Heart left ventricle (tissue), 13 donors: ENCODE data around the gene MTUS2.

Source experiments
- POLR2A ChIP-seq, 2 donors: fragments of 450-650 bp; IDR thresholded peaks; one replicate each; pipeline ENCODE4 v1.6.1; 2017; ENCODE audit warnings: antibody characterized with exemption in 2 of 2, mild to moderate bottlenecking in 2 of 2, moderate library complexity in 2 of 2
- TF ChIP-seq, protein P1 (sequence below), 12 donors: fragments of 200-600 bp; sonication (generic) in 4 of 12; IDR thresholded peaks; one replicate each; pipeline versions ENCODE4 v1.5.0 to v1.8.0; 2018 to 2022; ENCODE audit warnings: antibody characterized with exemption in 12 of 12, mild to moderate bottlenecking in 5 of 12
- donor health status: ischemic (EF 13 %, LVEDD 7.1; RV severe dilation, severe dysfunction).
- donor health status: DM: no; HTN: yes; CAD: no.
- donor health status: DM: no; HTN: no; CAD: no.
- donor health status: ischemic (EF 25% LVEDD 6.9; RV normal size, moderate dysfunction).
- donor health status: ischemic (EF 25% LVEDD 5.7; RV mildly dilated, moderate dysfunction).
- donor health status: ischemic (EF 35%, LVEDD 5.7; RV mildly dilated, moderate dysfunction).
- donor health status: nonischemic (EF 11% LVEDD 7.7; RV severe dilation, severe dysfunction).
- donor health status: DM: yes; HTN: yes; CAD: no.
- donor health status: PGD.
- donor health status: ischemic (EF 29% LVEDD 5.4; RV normal size, mild dysfunction).
- donor health status: nonischemic (EF 23%, LVEDD 6.1; RV moderate dilation, normal function).

DNA sequence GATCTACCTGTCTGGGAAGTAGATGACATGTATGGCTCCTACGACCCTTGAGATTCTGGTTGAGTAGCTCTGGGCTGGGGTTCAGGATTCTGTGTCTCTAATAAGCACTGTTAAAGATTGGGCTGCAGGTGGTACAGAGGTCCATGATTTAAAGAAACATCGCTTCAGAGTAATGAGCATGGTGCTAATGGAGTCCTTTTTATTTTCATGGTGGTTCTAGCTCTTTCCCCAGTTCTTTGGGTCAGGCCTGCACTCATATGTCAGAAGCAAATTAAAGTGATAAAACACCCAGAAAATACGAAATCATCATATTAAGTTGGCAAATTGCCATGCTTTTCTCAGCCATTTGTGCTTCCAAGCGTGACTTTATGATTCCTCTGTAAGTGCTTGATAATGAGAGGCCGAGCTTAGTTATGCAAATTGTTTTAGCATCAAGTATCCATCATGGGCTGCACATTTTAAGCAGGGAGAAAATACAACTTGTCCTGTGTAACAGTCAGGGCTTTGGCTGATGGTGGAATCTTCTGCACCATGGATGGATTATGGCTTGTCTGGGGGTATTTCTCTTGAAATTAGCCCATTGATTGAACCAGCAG lies 45.1 kb downstream of the MTUS2 start:
- TF ChIP-seq, protein P1, sequence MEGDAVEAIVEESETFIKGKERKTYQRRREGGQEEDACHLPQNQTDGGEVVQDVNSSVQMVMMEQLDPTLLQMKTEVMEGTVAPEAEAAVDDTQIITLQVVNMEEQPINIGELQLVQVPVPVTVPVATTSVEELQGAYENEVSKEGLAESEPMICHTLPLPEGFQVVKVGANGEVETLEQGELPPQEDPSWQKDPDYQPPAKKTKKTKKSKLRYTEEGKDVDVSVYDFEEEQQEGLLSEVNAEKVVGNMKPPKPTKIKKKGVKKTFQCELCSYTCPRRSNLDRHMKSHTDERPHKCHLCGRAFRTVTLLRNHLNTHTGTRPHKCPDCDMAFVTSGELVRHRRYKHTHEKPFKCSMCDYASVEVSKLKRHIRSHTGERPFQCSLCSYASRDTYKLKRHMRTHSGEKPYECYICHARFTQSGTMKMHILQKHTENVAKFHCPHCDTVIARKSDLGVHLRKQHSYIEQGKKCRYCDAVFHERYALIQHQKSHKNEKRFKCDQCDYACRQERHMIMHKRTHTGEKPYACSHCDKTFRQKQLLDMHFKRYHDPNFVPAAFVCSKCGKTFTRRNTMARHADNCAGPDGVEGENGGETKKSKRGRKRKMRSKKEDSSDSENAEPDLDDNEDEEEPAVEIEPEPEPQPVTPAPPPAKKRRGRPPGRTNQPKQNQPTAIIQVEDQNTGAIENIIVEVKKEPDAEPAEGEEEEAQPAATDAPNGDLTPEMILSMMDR (IDR thresholded peaks at IDR 0.05): no peak
- TF ChIP-seq POLR2A (IDR thresholded peaks at IDR 0.05): no peak
